PC-3 (cell line): Measurements from ENCODE around the gene UBASH3A. TPM values are rescaled to one million over a fixed set of nuclear protein-coding genes. Genes with fewer than 3 reads are reported as not detected.

Experiments
- ATAC-seq: fragments of 200-7000 bp; cut with Tn5 transposase; 2 replicates; pipeline ENCODE4 v1.9.1; 2020; ENCODE audit warnings: mild to moderate bottlenecking, moderate library complexity
- Bru-seq: library from RNA; stranded (reverse); fragments of 400-500 nt; gene quantifications from one replicate; lab custom pipeline; 2021; lab: Mats Ljungman, UMichigan
- BruChase-seq, 2 experiments: library from RNA; stranded (reverse); fragments of 400-500 nt; gene quantifications; one replicate each; lab custom pipeline; 2021; lab: Mats Ljungman, UMichigan
- BruUV-seq: library from RNA; stranded (reverse); fragments of 400-500 nt; replicated peaks from 2 replicates; lab custom pipeline; 2021; lab: Mats Ljungman, UMichigan
- CTCF ChIA-PET: fragments of 300-600 bp; sonication (Branson Sonifier 250); formaldehyde crosslinking; loops from one replicate; lab custom pipeline; 2022; ENCODE audit warnings: antibody characterized with exemption; lab: Charles Lee
- POLR2A ChIA-PET: fragments of 300-600 bp; sonication (Branson Sonifier 250); formaldehyde crosslinking; loops from one replicate; lab custom pipeline; 2022; ENCODE audit warnings: antibody characterized with exemption; ENCODE audit not compliant: unreplicated experiment; lab: Charles Lee
- DNase-seq: peaks from one replicate; pipeline ENCODE4 v3.0.0-alpha.2; 2015
- H2AFZ ChIP-seq: fragments of 300-600 bp; sonication (generic); 2 replicates; pipeline ENCODE4 v1.6.0; 2016; ENCODE audit warnings: antibody characterized with exemption, low read length
- H3F3A ChIP-seq: fragments of 300-600 bp; sonication (generic); one replicate; pipeline ENCODE4 v1.6.0; 2017; ENCODE audit warnings: antibody characterized with exemption, low read length, control low read depth, mild to moderate bottlenecking; ENCODE audit not compliant: unreplicated experiment
- H3K27ac ChIP-seq: fragments of 300-600 bp; sonication (generic); 2 replicates; pipeline ENCODE4 v1.5.1; 2016; ENCODE audit warnings: mild to moderate bottlenecking, low read length
- H3K27me3 ChIP-seq: fragments of 300-600 bp; sonication (generic); 2 replicates; pipeline ENCODE4 v1.6.1; 2016; ENCODE audit warnings: low read length, mixed read lengths
- H3K36me3 ChIP-seq: fragments of 300-600 bp; sonication (generic); 2 replicates; pipeline ENCODE4 v1.6.1; 2016; ENCODE audit warnings: low read depth, mixed run types, low read length, mixed read lengths
- H3K4me1 ChIP-seq: fragments of 300-600 bp; sonication (generic); 2 replicates; pipeline ENCODE4 v1.5.1; 2016; ENCODE audit warnings: low read length; ENCODE audit not compliant: insufficient read depth
- H3K4me2 ChIP-seq: fragments of 300-600 bp; sonication (generic); 2 replicates; pipeline ENCODE4 v1.6.0; 2016; ENCODE audit warnings: low read length
- H3K4me3 ChIP-seq: fragments of 300-600 bp; sonication (generic); 2 replicates; pipeline ENCODE4 v1.5.1; 2016; ENCODE audit warnings: mild to moderate bottlenecking, low read length, mixed read lengths
- H3K79me2 ChIP-seq: fragments of 300-600 bp; sonication (generic); 2 replicates; pipeline ENCODE4 v1.6.1; 2017; ENCODE audit warnings: low read length, mixed read lengths
- H3K9ac ChIP-seq: fragments of 300-600 bp; sonication (generic); 2 replicates; pipeline ENCODE4 v1.6.0; 2016; ENCODE audit warnings: mild to moderate bottlenecking, low read length
- H3K9me2 ChIP-seq: fragments of 300-600 bp; sonication (generic); replicated peaks from 2 replicates; pipeline ENCODE4 v1.6.1; 2016; ENCODE audit warnings: mixed run types, low read length, mixed read lengths
- H3K9me3 ChIP-seq: fragments of 300-600 bp; sonication (generic); 2 replicates; pipeline ENCODE4 v1.6.1; 2016; ENCODE audit warnings: low read length, mixed read lengths
- H4K20me1 ChIP-seq: fragments of 300-600 bp; sonication (generic); 2 replicates; pipeline ENCODE4 v1.6.1; 2016; ENCODE audit warnings: low read length, mixed read lengths
- EZH2 ChIP-seq: fragments of 300-600 bp; sonication (generic); IDR thresholded peaks from one replicate; pipeline ENCODE4 v1.6.1; 2017; ENCODE audit warnings: antibody characterized with exemption, mild to moderate bottlenecking, low read length; ENCODE audit not compliant: unreplicated experiment
- EZH2phosphoT487 ChIP-seq: fragments of 300-600 bp; sonication (generic); IDR thresholded peaks from 2 replicates; pipeline ENCODE4 v1.6.1; 2018; ENCODE audit warnings: mild to moderate bottlenecking, antibody characterized with exemption, low read length, borderline replicate concordance
- intact Hi-C: fragments of 100-400 bp; cut with micrococcal nuclease; formaldehyde crosslinking; loops from 2 replicates; pipeline ENCODE4 v1.9.0; 2023
- long read RNA-seq: library from polyadenylated mRNA; unstranded; transcript quantifications from one replicate; pipeline ENCODE4 v2.0.0, GENCODE V29; 2021; ENCODE audit not compliant: unreplicated experiment
- total RNA-seq: library from RNA; depleted of rRNA; stranded (reverse); fragments of >200 nt; gene quantifications from 2 replicates; pipeline ENCODE4 v1.2.3, GENCODE V29; 2014; rRNA removed
- TF ChIP-seq, protein P1 (sequence below): fragments of 300-600 bp; sonication (generic); conservative IDR thresholded peaks from 2 replicates; pipeline ENCODE4 v1.5.1; 2017; ENCODE audit warnings: antibody characterized with exemption, low read depth, mild to moderate bottlenecking, low read length

UBASH3A gene
- 1.0 TPM in 1 of 2 replicates, not detected in the other for total RNA-seq
- percentile 38 among the genes with signal in this experiment for Bru-seq, nascent RNA
- percentile 27 among the genes with signal in this experiment for BruChase-seq, experiment 1, labeled RNA remaining after a 6-hour chase
- percentile 50 among the genes with signal in this experiment for BruChase-seq, experiment 2, labeled RNA remaining after a 2-hour chase
- long read RNA-seq, partial matches to known transcripts, result 0 of 5 reads
- long read RNA-seq, other reads (novel, unspliced or antisense), result 5 of 5 reads

DNA sequence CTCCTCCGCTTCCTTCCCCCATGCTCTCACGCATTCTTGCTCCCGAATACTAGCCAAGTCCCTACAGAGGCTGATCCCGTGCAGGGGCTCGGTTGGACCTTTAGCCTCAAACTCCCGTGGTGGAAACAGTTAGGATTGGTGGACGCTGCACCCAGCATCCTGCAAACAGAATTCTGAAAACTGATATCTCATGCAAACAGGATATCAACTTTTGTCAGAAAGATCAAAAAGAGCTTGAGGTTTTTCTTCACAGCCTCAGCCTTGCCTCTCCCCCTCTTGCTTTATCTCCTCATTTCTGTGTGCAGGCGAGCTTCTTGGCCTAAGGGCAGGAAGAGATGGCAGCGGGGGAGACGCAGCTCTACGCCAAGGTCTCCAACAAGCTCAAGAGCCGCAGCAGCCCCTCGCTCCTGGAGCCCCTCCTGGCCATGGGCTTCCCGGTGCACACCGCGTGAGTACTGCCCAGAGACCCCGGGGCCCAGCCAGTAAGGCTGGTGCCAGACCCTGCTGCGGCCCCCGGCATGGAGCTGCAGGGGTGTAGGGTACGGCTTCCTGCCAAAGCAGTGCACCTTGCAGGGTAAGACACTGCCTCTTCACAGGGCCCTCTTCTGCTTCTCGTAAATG, at the start of gene UBASH3A:
UBASH3A (plus strand) TSS at position 292 of the 621 bp plus-strand sequence; CDS start at position 336, 44 bp downstream.
- no peaks in the 10 kb centered on the region for H3K27me3 ChIP-seq
- intact Hi-C loops, result loop anchor here (1.0 to 5.0 kb wide), 3 partner anchors 14 to 114 kb away; no protein-coding TSS in a partner anchor
- no peaks in the 10 kb centered on the region for H3K9me3 ChIP-seq
- H3K4me3 ChIP-seq, result no peak within 1 kb of the TSS; the same call in 1 of the 2 replicates
- H3K4me1 ChIP-seq, result peaks cover 19% of the 10 kb centered on the region
- H2AFZ ChIP-seq, result peak within 1 kb of the TSS; percentile 24; the same call in 1 of the 2 replicates
- peak within 1 kb of the TSS; percentile 23; the same call in 1 of the 2 replicates for H3K9ac ChIP-seq
- BruUV-seq, result TSS peak; percentile 69
- no peaks in the 10 kb centered on the region for H4K20me1 ChIP-seq
- no peaks in the 10 kb centered on the region for H3K79me2 ChIP-seq
- TF ChIP-seq, protein P1, sequence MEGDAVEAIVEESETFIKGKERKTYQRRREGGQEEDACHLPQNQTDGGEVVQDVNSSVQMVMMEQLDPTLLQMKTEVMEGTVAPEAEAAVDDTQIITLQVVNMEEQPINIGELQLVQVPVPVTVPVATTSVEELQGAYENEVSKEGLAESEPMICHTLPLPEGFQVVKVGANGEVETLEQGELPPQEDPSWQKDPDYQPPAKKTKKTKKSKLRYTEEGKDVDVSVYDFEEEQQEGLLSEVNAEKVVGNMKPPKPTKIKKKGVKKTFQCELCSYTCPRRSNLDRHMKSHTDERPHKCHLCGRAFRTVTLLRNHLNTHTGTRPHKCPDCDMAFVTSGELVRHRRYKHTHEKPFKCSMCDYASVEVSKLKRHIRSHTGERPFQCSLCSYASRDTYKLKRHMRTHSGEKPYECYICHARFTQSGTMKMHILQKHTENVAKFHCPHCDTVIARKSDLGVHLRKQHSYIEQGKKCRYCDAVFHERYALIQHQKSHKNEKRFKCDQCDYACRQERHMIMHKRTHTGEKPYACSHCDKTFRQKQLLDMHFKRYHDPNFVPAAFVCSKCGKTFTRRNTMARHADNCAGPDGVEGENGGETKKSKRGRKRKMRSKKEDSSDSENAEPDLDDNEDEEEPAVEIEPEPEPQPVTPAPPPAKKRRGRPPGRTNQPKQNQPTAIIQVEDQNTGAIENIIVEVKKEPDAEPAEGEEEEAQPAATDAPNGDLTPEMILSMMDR, result no peak
- TF ChIP-seq EZH2phosphoT487, result no peak
- TF ChIP-seq EZH2, result no peak
- DNase-seq (peak; percentile 19), ATAC-seq (peak; percentile 69)
- CTCF ChIA-PET, result interaction anchor here (0.9 kb wide), 1 partner anchor 25 kb away, joined by 3 read pairs; no protein-coding TSS in a partner anchor
- peak within 1 kb of the TSS; percentile 60 for H3K27ac ChIP-seq
- H3K9me2 ChIP-seq, result no peaks in the 10 kb centered on the region
- POLR2A ChIA-PET, result interaction anchor here (0.5 to 1.0 kb wide), 2 partner anchors 18 to 36 kb away, joined by 4 to 5 read pairs; no protein-coding TSS in a partner anchor
- H3F3A ChIP-seq, result no peaks in the 10 kb centered on the region
- no peaks in the 10 kb centered on the region for H3K36me3 ChIP-seq
- H3K4me2 ChIP-seq, result peak within 1 kb of the TSS; percentile 64

GRCh38 chr21:42356046-42356445, 47.7 kb upstream of the UBASH3A start:
- no peak overlapping the region for H3K27ac ChIP-seq
- H3K79me2 ChIP-seq, result no peaks in the 10 kb centered on the region
- no peaks in the 10 kb centered on the region for H3K9me2 ChIP-seq
- no peak overlapping the region for H3K9ac ChIP-seq
- no peak for ATAC-seq
- BruUV-seq, result no TSS peak
- DNase-seq, result no peak
- POLR2A ChIA-PET, result no interaction called here
- H4K20me1 ChIP-seq, result no peaks in the 10 kb centered on the region
- no peaks in the 10 kb centered on the region for H3K36me3 ChIP-seq
- no peaks in the 10 kb centered on the region for H3K27me3 ChIP-seq
- H3K4me1 ChIP-seq, result peaks cover 16% of the 10 kb centered on the region
- TF ChIP-seq, protein P1, result no peak
- TF ChIP-seq EZH2phosphoT487 (no peak), EZH2 (no peak)
- H3K4me3 ChIP-seq, result no peak overlapping the region
- intact Hi-C loops, result no loop called here
- H3K9me3 ChIP-seq, result peaks cover 9% of the 10 kb centered on the region; the same call in 1 of the 2 replicates
- H3K4me2 ChIP-seq, result no peak overlapping the region
- no peaks in the 10 kb centered on the region for H3F3A ChIP-seq
- H2AFZ ChIP-seq, result no peak overlapping the region
- CTCF ChIA-PET, result no interaction called here
